Keratinocyte (primary cell): ENCODE measurements around the gene APOBEC3F.

Source experiments
- CTCF ChIP-seq, 3 experiments: IDR thresholded peaks in 1 of 3; conservative IDR thresholded peaks in 1 of 3; optimal IDR thresholded peaks in 1 of 3; 2 replicates in 2 of 3; 3 replicates in 1 of 3; pipeline versions ENCODE3 to v1.5.1; 2011; ENCODE audit warnings: low read length in 3 of 3, mild to moderate bottlenecking in 3 of 3, moderate library complexity in 2 of 3, control low read depth in 1 of 3, inconsistent platforms in 1 of 3; ENCODE audit not compliant: insufficient read depth in 2 of 3; ENCODE audit errors: extremely low read depth in 1 of 3
- EZH2 ChIP-seq: IDR thresholded peaks from one replicate; pipeline ENCODE4 v1.6.1; 2012; ENCODE audit warnings: inconsistent platforms, mild to moderate bottlenecking, low read length, moderate library complexity

DNA sequence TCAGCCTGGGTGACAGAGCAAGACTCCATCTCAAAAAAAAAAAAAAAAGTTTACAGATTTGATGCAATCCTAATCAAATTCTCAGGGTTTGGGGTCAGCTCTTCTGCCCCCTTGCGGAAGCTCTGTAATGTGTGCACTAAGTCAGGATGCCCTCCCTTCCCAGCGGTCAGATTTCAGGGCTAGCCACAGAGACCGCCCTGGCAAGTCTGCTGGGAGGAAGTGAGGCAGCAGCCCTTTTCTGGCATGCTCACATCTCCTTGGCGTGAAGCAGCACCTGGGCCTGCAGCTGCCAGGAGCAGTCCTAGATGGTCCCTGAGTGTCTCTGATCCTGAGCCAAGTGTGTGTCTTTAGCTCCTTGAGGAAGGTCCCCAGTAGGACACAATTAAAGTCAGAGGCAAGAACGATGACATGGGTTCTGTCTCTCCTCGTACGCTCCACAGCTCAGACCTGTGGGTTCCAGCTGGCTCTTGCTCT lies 37.5 kb upstream of the APOBEC3F start:
- no peak for TF ChIP-seq EZH2
- TF ChIP-seq CTCF (optimal IDR thresholded peaks at IDR 0.05 in 1 of 3, IDR thresholded peaks at IDR 0.05 in 1 of 3, conservative IDR thresholded peaks at IDR 0.05 in 1 of 3; ENCODE audit: extremely low read depth in 1 of 3, insufficient read depth in 2 of 3, low read length in 3 of 3): peak; percentile 66 to 75 (median 73)
